T47D (cell line): ENCODE data around the gene ACOT12.
A peak's percentile ranks its signal among the peaks of the same experiment; 100 is the strongest.

ENCODE experiments used
- DNase-seq, 2 experiments: peaks; one replicate each; pipeline versions ENCODE4 v3.0.0 to v3.0.0-alpha.2; 2011 to 2012; ENCODE audit warnings: low read depth in 1 of 2, low spot score in 1 of 2
- JUND ChIP-seq: IDR thresholded peaks from 2 replicates; pipeline ENCODE4 v1.6.1; 2012; ENCODE audit warnings: low read depth
- in situ Hi-C: cut with HindIII; loops from 2 replicates; pipeline ENCODE4 v1.10.0; 2016; ENCODE audit warnings: low sequenced_read_pairs, low pct_unique_long_range_greater_than_20kb

Gene ACOT12

GRCh38 chr5:81389025-81389424 lies 4.9 kb downstream of the ACOT12 start:
- no peak for DNase-seq
- in situ Hi-C loops: no loop called here
- no peak for TF ChIP-seq JUND

GRCh38 chr5:81388169-81388568 lies 5.8 kb downstream of the ACOT12 start:
- no peak for TF ChIP-seq JUND
- in situ Hi-C loops: no loop called here
- no peak for DNase-seq

DNA sequence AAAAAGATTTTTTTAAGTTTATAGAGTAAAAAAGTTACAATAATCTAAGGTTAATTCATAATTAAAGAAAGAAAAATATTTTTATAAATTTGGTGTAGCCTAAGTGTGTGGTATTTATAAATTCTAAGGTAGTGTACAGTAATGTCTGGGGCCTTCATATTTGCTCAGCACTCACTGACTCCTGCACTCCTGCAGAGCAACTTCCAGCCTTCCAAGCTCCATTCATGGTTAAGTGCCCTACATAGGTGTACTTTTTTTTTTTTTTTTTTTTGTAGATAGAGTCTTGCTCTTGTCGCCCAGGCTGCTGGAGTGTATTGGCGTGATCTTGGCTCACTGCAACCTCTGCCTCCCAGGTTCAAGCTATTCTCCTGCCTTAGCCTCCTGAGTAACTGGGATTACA lies 10.1 kb downstream of the ACOT12 start:
- TF ChIP-seq JUND: no peak
- in situ Hi-C loops: no loop called here
- no peak for DNase-seq

- TF ChIP-seq JUND: no peak
- peak in 1 of 2 experiments; percentile 12 for DNase-seq
- in situ Hi-C loops: no loop called here
These were observed 22.5 kb downstream of the ACOT12 start for GRCh38 chr5:81371354-81371876.

DNA sequence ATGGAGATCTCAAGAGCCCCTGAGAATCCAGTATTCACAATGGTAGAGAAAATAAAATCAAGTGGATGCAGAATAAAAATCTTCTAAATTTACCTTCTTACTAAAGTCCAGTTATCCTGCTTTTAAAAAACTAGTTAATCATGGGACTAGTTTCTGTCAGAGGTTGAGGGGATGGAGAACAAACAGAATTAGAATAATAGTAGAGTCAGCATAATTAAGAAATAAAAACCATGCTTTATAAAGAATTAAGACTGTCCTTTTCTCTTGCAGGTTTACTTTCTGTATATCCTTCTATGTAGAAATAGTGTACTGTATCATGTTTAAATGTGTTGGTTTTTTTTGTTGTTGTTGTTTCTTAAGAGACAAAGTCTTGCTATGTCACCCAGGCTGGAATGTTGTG lies 23.0 kb downstream of the ACOT12 start:
- in situ Hi-C loops: no loop called here
- DNase-seq: no peak
- no peak for TF ChIP-seq JUND

DNA sequence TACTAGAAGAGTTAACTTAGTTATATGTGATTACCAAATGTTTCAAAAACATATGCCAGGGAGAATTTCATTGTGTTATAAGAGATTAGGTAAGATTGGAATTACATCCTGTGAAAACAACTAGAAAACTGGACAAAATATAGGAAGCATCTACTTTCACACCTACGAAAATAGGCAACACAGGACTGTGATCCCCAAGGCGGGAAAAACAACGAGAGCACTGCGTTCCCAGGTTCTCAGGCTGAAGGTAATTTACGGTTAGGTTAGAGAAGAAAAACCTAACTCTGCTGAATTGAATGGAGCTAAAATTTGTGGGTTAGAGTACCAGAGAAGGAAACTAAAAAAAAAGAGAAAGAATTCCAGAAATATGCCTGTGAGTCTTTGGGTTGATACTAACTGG lies 28.4 kb downstream of the ACOT12 start:
- no peak for DNase-seq
- in situ Hi-C loops: no loop called here
- no peak for TF ChIP-seq JUND

DNA sequence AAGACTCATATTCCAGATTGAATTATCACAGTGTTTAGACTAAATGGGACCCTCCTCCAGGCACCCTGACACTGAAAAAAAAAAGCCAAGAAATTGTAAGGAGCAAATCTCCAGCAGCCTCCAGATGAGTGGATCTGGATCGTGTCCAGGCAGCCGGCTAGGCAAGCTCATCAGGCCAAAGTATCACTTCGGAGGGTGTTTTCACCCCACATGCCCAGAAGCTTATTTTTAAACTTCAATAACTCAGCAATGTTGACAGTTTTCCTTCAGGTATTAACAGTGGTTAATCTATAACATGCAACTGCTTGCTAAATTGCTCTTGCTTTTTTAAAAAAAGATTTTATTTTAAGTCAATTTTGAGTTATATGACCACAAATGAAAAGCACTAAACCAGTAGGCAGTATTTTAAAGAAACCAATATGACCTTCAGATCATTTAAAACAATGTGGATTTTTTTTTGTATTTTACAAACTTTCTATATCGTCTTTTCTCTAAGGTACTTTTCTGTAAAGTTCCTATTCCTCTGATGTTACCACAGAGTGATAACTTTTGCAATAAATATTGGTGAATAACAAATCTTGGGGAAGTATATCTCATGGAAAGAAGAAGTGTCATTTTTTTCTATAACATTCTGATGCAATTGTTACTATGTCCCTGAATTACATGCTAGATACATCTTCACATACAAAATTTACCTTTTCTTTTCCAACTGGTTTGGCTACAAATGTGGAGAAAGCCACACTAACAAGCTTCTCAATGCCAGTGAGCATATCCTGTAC lies 30.7 kb downstream of the ACOT12 start:
- no peak for TF ChIP-seq JUND
- no peak for DNase-seq
- in situ Hi-C loops: no loop called here

DNA sequence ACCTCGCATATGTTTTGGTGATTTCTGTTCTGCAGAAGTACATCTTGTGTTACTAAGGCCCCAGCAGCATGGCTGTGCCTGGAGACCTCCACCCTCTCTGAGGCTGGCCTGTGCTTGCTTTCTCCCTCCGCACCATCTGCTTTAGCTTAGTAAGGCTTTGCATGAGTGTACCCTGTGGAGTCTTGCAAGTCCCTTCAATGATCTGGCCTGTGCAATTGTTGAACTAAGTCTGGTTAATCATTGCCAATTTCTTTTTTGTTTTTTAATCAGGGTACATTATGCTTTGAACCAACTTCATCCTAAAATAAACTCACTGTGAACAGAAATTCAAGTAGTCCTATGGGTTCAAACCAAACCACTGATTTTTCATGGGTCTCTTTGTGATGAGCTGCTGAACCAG lies 32.3 kb downstream of the ACOT12 start:
- TF ChIP-seq JUND: no peak
- DNase-seq: no peak
- in situ Hi-C loops: no loop called here

DNA sequence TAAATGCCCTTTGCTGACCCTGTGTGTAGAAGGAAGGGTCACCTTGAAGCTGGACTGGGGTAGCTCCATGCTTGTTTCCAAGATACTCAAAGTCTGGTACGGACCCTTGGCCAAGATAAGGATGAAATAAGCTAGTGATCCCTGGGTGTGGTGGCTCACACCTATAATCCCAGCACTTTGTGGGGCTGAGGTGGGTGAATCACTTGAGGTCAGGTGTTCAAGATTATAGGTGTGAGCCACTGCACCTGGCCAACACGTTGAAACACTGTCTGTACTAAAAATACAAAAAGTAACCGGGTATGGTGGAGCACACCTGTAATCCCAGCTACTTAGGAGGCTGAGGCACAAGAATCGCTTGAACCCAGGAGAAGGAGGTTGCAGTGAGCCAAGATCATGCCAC lies 33.3 kb downstream of the ACOT12 start:
- no peak for DNase-seq
- in situ Hi-C loops: no loop called here
- no peak for TF ChIP-seq JUND

GRCh38 chr5:81359881-81360280 lies 34.1 kb downstream of the ACOT12 start:
- no peak for TF ChIP-seq JUND
- in situ Hi-C loops: no loop called here

GRCh38 chr5:81359108-81359507 lies 34.8 kb downstream of the ACOT12 start:
- DNase-seq: no peak
- no peak for TF ChIP-seq JUND
- in situ Hi-C loops: no loop called here

More at GRCh38 chr5:81359881-81360280, 34.1 kb downstream of the ACOT12 start:
- no peak for DNase-seq

GRCh38 chr5:81355291-81356251 lies 38.4 kb downstream of the ACOT12 start:
- no peak for TF ChIP-seq JUND
- in situ Hi-C loops: no loop called here
- DNase-seq: no peak

GRCh38 chr5:81354093-81354492 lies 39.8 kb downstream of the ACOT12 start:
- in situ Hi-C loops: no loop called here
- no peak for TF ChIP-seq JUND
- DNase-seq: no peak
